Choroid plexus epithelial cell (primary cell): ENCODE measurements around the gene SPATA13.

Source experiments
- DNase-seq: peaks from one replicate; pipeline ENCODE4 v3.0.0-alpha.2; 2010; ENCODE audit warnings: low read depth
- H3K4me3 ChIP-seq: 2 replicates; pipeline ENCODE4 v1.5.1; 2011; ENCODE audit warnings: low read depth, mild to moderate bottlenecking, control low read depth, low read length, moderate library complexity
- CTCF ChIP-seq: conservative IDR thresholded peaks from 2 replicates; pipeline ENCODE4 v1.5.1; 2011; ENCODE audit warnings: low read depth, mild to moderate bottlenecking, control low read depth, inconsistent platforms, low read length, moderate library complexity

SPATA13 gene

DNA sequence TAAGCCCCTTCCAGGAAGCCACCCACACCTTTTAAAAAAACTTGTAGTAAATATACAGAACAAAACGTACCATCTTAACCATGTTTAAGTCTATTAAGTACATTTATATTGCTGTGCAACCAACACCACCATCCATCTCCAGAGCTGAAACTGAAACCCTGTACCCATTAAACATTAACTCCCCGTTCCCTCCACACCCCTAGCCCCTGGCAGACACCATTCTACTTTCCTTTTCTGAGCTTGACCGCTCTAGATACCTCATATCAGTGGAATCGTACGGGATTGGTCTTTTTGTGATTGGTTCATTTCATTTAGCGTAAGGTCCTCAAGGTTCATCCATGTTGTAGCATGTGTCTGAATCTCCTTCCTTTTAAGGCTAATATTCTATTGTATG, 13.0 kb upstream of the SPATA13 start:
- no peak overlapping the region for H3K4me3 ChIP-seq
- TF ChIP-seq CTCF, result no peak
- no peak for DNase-seq

DNA sequence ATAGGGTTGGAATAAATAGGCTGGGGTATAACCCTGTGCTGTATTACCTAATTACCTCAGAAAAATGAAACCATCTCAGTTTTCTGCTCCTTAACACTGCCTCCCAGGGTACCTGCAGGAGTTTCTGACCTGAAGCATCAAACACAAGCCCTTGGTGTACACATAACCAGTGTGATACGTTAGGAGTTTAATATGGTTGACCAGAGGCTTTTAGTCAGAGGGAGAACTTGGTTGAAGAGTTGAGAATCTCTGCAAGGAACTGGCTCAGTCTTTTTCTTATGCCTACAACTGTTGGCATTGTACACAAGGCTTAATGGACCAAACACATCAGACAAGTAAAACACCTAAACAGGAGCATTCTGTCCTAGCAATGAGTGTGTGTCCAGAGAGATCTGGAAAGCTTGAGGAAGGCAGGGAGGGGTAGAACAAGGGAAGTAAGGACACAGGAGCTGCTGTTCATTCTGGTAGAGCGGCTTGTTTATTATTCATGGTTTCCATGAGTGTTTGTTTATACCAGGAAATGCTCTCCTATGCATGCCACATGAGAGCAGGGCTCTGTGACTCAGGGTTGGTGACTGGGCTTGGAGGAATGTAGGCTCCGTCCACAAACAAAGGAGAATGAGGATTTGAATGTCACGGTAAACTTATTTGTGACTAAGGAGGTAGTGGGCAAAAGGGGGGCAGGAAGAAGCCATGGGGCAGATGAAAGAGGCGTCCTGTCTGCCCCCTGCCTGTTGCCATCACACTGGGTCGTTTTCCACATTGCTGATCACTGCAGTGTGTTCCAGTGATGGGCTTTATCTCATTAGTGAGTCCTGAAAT, 11.9 kb upstream of the SPATA13 start:
- DNase-seq, result peak; percentile 94
- TF ChIP-seq CTCF, result no peak
- no peak overlapping the region for H3K4me3 ChIP-seq

- TF ChIP-seq CTCF, result no peak
- peak; percentile 43 for DNase-seq
- H3K4me3 ChIP-seq, result no peak overlapping the region
Measured at GRCh38 chr13:24149246-24150032, 11.1 kb upstream of the SPATA13 start.

DNA sequence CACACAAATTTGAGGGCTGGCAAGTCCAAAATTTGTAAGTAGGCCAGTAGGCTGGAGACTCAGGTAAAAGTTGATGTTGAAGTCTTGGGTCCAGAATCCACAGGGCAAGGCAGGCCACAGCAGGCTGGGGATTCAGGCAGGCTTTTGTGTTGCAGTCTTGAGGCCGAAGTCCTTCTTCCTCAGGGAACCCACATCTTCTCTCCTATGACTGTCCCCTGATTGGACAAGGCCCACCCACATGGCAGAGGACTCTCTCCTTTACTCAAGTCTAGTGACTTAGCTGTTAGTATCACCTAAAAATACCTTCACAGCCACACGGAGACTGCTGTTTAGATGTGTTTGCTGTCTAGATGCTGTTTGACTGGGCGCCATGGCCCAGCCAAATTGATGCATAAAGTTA, 9.9 kb upstream of the SPATA13 start:
- H3K4me3 ChIP-seq, result no peak overlapping the region
- TF ChIP-seq CTCF, result no peak

DNA sequence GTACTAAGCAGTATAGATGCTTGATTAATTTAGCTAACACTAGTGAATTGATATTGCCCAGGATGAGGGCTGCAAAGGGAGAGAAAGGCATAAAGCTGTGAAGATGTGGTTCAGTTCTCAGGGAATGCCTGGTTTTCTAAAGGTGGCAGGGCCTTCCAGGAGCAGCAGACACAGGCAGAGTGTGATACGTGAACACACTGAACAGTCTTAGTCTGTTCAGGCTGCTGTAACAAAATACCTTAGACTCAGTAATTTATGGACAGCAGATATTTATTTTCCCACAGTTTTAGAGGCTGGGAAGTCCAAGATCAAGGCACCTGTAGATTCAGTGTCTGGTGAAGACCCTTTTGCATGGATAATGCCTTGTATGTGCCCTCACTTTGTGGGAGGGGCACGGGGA, 8.7 kb upstream of the SPATA13 start:
- DNase-seq, result no peak
- TF ChIP-seq CTCF, result no peak
- no peak overlapping the region for H3K4me3 ChIP-seq

More for the DNA sequence above, 9.9 kb upstream of the SPATA13 start:
- no peak for DNase-seq

DNA sequence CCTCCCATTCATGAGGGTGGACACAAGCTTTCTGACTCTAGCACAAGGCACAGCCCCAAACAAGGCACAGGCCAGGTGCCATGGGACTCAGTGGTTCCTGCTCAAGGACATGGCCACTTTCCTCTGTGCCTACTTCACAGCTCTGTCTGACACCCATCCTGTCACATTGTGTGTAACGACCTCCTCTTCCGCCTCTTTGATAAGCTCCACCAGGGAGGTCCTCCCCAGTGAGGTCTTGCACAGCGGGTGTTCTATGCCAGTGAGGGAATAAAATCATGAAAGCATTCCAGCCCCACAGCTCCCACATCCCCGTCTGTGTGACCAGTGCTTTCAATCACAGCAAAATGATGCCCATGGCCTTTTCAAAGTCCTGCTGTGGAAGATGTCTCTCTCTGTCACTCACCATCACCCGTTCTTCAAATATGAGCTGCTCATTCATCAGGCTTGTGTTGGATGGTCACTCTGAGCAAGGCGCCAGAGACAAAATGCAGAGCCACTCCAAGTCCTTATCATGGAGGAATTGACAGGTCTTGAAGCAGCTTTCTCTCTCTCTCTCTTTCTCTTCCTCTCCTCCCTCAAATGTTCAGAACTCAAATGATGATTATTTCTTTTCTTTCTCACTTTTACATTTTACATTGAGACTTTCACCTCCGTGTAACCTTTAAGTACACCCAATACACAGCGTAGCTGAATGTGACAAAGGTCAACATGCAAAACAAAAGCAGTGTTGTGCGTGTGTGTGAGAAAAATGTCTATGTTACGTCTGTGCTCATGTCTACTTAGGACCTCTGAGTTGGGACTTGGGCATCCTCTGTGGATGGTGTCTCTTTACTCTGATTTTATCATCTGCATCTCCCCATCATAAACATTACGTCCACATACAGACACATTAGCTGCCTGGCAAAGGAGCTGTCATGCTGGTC, 8.0 kb upstream of the SPATA13 start:
- no peak for DNase-seq
- no peak overlapping the region for H3K4me3 ChIP-seq
- no peak for TF ChIP-seq CTCF
